ENCODE data around the gene LRCH4.
A peak's percentile ranks its signal among the peaks of the same experiment; 100 is the strongest.

The LRCH4 gene, protein sequence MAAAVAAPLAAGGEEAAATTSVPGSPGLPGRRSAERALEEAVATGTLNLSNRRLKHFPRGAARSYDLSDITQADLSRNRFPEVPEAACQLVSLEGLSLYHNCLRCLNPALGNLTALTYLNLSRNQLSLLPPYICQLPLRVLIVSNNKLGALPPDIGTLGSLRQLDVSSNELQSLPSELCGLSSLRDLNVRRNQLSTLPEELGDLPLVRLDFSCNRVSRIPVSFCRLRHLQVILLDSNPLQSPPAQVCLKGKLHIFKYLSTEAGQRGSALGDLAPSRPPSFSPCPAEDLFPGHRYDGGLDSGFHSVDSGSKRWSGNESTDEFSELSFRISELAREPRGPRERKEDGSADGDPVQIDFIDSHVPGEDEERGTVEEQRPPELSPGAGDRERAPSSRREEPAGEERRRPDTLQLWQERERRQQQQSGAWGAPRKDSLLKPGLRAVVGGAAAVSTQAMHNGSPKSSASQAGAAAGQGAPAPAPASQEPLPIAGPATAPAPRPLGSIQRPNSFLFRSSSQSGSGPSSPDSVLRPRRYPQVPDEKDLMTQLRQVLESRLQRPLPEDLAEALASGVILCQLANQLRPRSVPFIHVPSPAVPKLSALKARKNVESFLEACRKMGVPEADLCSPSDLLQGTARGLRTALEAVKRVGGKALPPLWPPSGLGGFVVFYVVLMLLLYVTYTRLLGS

DNA sequence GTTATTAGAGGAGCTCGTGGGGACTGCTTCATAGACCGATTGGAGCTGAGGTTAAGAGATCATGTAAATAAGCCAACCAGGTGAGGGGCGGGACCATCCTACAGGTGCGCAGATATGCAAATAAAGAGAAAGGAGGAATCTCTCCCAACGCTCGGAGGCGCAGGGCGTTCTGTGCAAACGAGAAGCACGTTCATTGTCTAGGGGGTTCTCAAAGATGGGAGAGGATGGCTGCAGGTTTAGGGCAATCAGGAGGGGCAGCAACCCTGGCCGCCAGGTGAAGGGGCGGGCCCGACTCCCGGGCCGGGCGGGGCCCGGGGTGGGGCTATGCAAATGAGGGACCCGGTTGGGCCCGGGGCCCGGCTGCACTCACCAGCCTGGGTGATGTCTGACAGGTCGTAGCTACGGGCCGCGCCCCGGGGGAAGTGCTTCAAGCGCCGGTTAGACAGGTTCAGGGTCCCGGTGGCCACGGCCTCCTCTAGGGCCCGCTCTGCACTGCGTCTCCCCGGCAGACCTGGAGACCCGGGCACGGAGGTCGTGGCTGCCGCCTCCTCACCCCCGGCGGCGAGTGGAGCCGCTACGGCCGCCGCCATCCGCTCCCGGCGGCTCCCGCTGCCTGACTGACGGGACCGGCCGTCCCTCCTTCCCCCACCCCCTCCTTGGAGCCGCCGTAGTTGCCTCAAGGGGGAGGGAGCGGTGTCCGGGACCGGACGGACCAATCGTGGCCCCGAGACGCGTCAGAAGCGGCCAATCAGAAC is at the start of gene LRCH4:
TSS of gene LRCH4 (minus strand) at position 619 of the 755 bp plus-strand sequence. CDS start at position 590, 29 bp downstream.
- TF ChIP-seq, protein P1, sequence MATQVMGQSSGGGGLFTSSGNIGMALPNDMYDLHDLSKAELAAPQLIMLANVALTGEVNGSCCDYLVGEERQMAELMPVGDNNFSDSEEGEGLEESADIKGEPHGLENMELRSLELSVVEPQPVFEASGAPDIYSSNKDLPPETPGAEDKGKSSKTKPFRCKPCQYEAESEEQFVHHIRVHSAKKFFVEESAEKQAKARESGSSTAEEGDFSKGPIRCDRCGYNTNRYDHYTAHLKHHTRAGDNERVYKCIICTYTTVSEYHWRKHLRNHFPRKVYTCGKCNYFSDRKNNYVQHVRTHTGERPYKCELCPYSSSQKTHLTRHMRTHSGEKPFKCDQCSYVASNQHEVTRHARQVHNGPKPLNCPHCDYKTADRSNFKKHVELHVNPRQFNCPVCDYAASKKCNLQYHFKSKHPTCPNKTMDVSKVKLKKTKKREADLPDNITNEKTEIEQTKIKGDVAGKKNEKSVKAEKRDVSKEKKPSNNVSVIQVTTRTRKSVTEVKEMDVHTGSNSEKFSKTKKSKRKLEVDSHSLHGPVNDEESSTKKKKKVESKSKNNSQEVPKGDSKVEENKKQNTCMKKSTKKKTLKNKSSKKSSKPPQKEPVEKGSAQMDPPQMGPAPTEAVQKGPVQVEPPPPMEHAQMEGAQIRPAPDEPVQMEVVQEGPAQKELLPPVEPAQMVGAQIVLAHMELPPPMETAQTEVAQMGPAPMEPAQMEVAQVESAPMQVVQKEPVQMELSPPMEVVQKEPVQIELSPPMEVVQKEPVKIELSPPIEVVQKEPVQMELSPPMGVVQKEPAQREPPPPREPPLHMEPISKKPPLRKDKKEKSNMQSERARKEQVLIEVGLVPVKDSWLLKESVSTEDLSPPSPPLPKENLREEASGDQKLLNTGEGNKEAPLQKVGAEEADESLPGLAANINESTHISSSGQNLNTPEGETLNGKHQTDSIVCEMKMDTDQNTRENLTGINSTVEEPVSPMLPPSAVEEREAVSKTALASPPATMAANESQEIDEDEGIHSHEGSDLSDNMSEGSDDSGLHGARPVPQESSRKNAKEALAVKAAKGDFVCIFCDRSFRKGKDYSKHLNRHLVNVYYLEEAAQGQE (IDR thresholded peaks at IDR 0.05; ENCODE audit: low read depth), result 0 out of 2 replicates have a peak, but pooled peaks have one; percentile 18
- TF ChIP-seq RAD21 (IDR thresholded peaks at IDR 0.05; ENCODE audit: low read depth), result no peak
- peak; percentile 45; the same call in 1 of the 2 replicates for TF ChIP-seq ZBTB7A (IDR thresholded peaks at IDR 0.05; ENCODE audit: low read depth)
- peak; percentile 41; the same call in 1 of the 2 replicates for TF ChIP-seq EGR1 (IDR thresholded peaks at IDR 0.05)
- TF ChIP-seq CEBPB (IDR thresholded peaks at IDR 0.05), result 0 out of 2 replicates have a peak, but pooled peaks have one; percentile 3
- TF ChIP-seq TCF12 (IDR thresholded peaks at IDR 0.05; ENCODE audit: low read depth), result peak; percentile 73; the same call in 1 of the 2 replicates
- TF ChIP-seq YY1 (IDR thresholded peaks at IDR 0.05; ENCODE audit: low read depth), result peak; percentile 71
- no peak for TF ChIP-seq CREB1 (IDR thresholded peaks at IDR 0.05; ENCODE audit: low read depth)
- peak; percentile 47; the same call in 1 of the 2 replicates for TF ChIP-seq EP300 (IDR thresholded peaks at IDR 0.05; ENCODE audit: borderline replicate concordance)
- peak; percentile 95 for TF ChIP-seq TAF1 (IDR thresholded peaks at IDR 0.05; ENCODE audit: low read depth)
- 0 out of 2 replicates have a peak, but pooled peaks have one; percentile 9 for TF ChIP-seq NFIC (IDR thresholded peaks at IDR 0.05)
- TF ChIP-seq, protein P2, sequence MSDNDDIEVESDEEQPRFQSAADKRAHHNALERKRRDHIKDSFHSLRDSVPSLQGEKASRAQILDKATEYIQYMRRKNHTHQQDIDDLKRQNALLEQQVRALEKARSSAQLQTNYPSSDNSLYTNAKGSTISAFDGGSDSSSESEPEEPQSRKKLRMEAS (IDR thresholded peaks at IDR 0.05), result no peak; the same call in 1 of the 2 replicates
- TF ChIP-seq, protein P3, sequence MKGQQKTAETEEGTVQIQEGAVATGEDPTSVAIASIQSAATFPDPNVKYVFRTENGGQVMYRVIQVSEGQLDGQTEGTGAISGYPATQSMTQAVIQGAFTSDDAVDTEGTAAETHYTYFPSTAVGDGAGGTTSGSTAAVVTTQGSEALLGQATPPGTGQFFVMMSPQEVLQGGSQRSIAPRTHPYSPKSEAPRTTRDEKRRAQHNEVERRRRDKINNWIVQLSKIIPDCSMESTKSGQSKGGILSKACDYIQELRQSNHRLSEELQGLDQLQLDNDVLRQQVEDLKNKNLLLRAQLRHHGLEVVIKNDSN (IDR thresholded peaks at IDR 0.05), result peak; percentile 44; the same call in 1 of the 2 replicates
- no peak for TF ChIP-seq TEAD4 (IDR thresholded peaks at IDR 0.05)
- TF ChIP-seq FOXM1 (IDR thresholded peaks at IDR 0.05; ENCODE audit: borderline replicate concordance, low read depth), result peak; percentile 72

DNA sequence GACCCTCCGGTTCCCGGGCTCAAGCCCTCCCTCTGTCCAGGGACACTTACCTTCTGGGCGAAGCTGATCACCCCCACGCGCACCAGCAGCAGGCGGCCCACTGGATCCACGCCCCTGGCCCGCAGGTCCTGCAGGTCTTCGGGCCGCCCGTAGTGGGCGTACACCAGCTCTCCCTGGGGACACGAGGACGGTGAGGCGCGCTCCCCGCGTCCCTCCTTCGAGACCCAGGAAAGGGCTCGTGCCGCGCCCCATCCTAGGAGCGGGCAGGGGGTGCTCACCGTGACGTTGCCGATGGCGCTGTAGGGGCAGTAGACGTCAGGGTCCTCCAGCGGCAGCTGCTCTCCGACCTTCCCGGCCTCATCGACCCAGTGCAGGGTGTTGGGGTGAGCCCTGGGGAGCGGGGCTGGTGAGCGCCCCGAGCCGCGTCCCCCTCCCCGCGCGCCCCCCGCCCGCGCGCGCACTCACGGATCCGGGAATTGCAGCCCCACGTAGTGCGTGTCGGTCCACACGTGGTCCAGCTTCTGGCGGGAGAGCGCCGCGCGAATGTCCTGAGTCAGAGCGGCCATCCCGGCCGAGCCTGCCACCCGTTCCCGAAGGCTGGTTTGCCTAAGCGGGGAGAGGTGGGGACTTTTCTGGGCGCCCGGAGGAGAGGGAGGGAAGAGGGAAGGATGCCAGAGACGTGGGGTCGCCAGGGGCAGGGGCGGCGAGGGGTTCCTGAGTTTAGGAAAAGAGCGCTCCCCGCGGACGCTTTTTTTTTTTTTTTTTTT is 47.2 kb upstream of the LRCH4 start:
- TF ChIP-seq, protein P2 (IDR thresholded peaks at IDR 0.05), result peak; percentile 55
- TF ChIP-seq ZBTB7A (IDR thresholded peaks at IDR 0.05; ENCODE audit: low read depth), result no peak

DNA sequence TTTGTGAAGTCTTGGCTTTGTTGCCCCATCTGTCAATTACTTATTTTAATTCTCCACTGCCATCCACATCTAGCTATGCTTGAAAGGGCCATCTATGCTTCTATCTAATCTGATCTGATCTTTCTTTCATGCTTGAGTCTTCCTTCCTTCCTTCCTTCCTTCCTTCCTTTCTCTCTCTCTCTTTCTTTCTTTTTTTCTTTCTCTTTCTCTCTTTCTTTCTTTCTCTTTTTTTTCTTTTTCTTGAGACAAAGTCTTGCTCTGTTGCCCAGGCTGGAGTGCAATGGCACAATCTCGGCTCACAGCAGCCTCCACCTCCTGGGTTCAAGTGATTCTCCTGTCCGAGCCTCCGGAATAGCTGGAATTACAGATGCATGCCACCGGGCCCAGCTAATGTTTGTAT is 44.1 kb upstream of the LRCH4 start:
- TF ChIP-seq TCF12 (IDR thresholded peaks at IDR 0.05; ENCODE audit: low read depth), result no peak
- no peak for TF ChIP-seq TEAD4 (IDR thresholded peaks at IDR 0.05)

DNA sequence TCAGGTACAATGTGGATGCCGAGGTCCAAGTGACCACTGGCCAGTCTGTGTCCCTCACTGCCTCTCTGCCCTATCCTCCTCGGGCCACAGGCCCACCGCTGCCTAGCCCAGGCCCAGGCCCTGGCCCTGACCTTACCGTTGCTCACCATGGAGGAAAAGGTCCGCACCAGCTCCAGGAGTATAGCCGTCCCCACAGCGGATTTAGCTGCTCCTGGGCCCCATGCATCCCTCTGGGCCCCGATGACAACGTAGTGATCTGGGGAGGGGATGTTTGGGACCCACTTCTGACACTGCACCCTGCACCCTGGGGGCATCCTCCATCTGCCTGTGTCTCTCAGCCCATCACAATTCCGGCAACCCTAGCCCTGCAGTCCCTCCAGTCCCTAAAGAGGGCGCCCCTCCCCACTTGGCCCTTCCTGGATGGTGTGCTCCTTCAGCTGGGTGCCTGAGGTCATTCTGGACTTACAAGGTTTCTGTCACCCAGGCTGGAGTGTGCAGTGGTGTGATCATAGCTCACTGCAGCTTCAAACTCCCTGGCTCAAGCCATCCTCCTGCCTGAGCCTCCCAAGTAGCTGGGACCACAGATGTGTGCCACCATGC is 43.3 kb upstream of the LRCH4 start:
- TF ChIP-seq, protein P3 (IDR thresholded peaks at IDR 0.05), result no peak
- TF ChIP-seq, protein P1 (IDR thresholded peaks at IDR 0.05; ENCODE audit: low read depth), result no peak
- TF ChIP-seq FOXM1 (IDR thresholded peaks at IDR 0.05; ENCODE audit: borderline replicate concordance, low read depth) (no peak), RAD21 (IDR thresholded peaks at IDR 0.05; ENCODE audit: low read depth) (peak; percentile 55)

DNA sequence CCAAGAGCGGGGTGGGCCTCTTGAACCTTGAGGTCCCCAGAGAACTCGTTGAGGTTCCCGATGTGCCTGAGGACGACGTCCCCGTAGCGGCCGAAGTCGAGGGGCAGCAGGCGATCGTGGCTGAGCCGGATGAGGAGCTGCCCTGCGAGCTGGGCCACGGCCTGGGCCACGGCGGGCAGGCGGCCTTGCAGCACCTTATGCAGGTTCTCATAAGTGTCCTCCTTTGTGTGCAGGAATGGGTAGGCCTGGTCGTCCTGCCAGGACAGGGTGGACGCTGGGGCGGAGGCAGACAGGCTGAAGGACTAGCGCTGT is 41.3 kb upstream of the LRCH4 start:
- TF ChIP-seq CREB1 (IDR thresholded peaks at IDR 0.05; ENCODE audit: low read depth), result no peak
- TF ChIP-seq EP300 (IDR thresholded peaks at IDR 0.05; ENCODE audit: borderline replicate concordance), result no peak
- TF ChIP-seq FOXM1 (IDR thresholded peaks at IDR 0.05; ENCODE audit: borderline replicate concordance, low read depth), result no peak
- no peak for TF ChIP-seq NFIC (IDR thresholded peaks at IDR 0.05)
- no peak for TF ChIP-seq YY1 (IDR thresholded peaks at IDR 0.05; ENCODE audit: low read depth)
- TF ChIP-seq, protein P1 (IDR thresholded peaks at IDR 0.05; ENCODE audit: low read depth), result no peak
- TF ChIP-seq TEAD4 (IDR thresholded peaks at IDR 0.05), result no peak
- TF ChIP-seq, protein P2 (IDR thresholded peaks at IDR 0.05), result no peak
- TF ChIP-seq TAF1 (IDR thresholded peaks at IDR 0.05; ENCODE audit: low read depth), result no peak
